ENCODE data around the gene SCARB2. TPM values are rescaled to one million over a fixed set of nuclear protein-coding genes. Genes with fewer than 3 reads are reported as not detected.

The SCARB2 gene
- total and polyA plus RNA-seq, 12 donors, result 41.5 to 179 (median 134) TPM

- Histone ChIP-seq H3K9me3 (replicated peaks in 1 of 3) (no peaks in the 10 kb centered on the region), H3K4me1 (replicated peaks in 1 of 2) (no peaks in the 10 kb centered on the region), H3K36me3 (replicated peaks in 1 of 2) (no peaks in the 10 kb centered on the region), H3K4me3 (no peak overlapping the region), H3K27ac (no peak overlapping the region), H3K27me3 (no peaks in the 10 kb centered on the region)
- no peak for DNase-seq
- intact Hi-C loops (cut with DNase I), result loop anchor here (10.0 kb wide), 2 partner anchors 72 to 118 kb away; no protein-coding TSS in a partner anchor
- 81 to 94% (median 85%) methylated on average over 1 of the region's 1 CpG for WGBS, 4 donors
- TF ChIP-seq, protein P1, sequence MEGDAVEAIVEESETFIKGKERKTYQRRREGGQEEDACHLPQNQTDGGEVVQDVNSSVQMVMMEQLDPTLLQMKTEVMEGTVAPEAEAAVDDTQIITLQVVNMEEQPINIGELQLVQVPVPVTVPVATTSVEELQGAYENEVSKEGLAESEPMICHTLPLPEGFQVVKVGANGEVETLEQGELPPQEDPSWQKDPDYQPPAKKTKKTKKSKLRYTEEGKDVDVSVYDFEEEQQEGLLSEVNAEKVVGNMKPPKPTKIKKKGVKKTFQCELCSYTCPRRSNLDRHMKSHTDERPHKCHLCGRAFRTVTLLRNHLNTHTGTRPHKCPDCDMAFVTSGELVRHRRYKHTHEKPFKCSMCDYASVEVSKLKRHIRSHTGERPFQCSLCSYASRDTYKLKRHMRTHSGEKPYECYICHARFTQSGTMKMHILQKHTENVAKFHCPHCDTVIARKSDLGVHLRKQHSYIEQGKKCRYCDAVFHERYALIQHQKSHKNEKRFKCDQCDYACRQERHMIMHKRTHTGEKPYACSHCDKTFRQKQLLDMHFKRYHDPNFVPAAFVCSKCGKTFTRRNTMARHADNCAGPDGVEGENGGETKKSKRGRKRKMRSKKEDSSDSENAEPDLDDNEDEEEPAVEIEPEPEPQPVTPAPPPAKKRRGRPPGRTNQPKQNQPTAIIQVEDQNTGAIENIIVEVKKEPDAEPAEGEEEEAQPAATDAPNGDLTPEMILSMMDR (IDR thresholded peaks at IDR 0.05), result no peak
- no peak for TF ChIP-seq POLR2A (IDR thresholded peaks at IDR 0.05)
These were observed 43.3 kb upstream of the SCARB2 start for GRCh38 chr4:76256968-76257367.

GRCh38 chr4:76256032-76256431 lies 42.4 kb upstream of the SCARB2 start:
- H3K36me3 ChIP-seq (replicated peaks in 1 of 2), result no peaks in the 10 kb centered on the region
- no peak overlapping the region for H3K4me3 ChIP-seq
- H3K27ac ChIP-seq, result no peak overlapping the region
- no peak for TF ChIP-seq POLR2A (IDR thresholded peaks at IDR 0.05)
- TF ChIP-seq, protein P1 (IDR thresholded peaks at IDR 0.05), result no peak
- H3K27me3 ChIP-seq, result no peaks in the 10 kb centered on the region
- intact Hi-C loops (cut with DNase I), result loop anchor here (10.0 kb wide), 2 partner anchors 71 to 119 kb away; no protein-coding TSS in a partner anchor
- H3K4me1 ChIP-seq (replicated peaks in 1 of 2), result peaks cover 2 to 3% of the 10 kb centered on the region in 2 donors
- DNase-seq, result no peak
- 68 to 90% (median 87%) methylated on average over 4 to 6 of the region's 6 CpGs for WGBS, 4 donors
- H3K9me3 ChIP-seq (replicated peaks in 1 of 3), result no peaks in the 10 kb centered on the region

DNA sequence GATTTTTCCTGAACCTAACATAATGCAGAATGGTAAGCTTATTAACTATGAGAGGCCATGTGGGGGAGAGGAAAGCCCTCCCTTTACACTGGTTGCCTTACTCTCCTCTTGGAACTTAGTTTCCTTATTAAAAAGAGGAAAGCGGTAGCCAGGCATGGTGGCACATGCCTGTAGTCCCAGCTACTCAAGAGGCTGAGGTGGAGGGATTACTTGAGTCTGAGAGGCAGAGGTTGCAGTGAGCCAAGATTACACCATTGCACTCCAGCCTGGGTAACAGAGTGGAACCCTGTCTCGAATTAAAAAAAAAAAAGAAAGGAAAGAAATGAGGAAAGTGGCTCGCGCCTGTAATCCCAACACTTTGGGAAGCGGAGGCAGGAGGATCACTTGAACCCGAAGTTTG lies 39.9 kb upstream of the SCARB2 start:
- no peak overlapping the region for H3K27ac ChIP-seq
- H3K4me1 ChIP-seq (replicated peaks in 1 of 2), result peaks cover 4 to 7% of the 10 kb centered on the region in 2 donors
- H3K9me3 ChIP-seq (replicated peaks in 1 of 3), result no peaks in the 10 kb centered on the region
- H3K36me3 ChIP-seq (replicated peaks in 1 of 2), result no peaks in the 10 kb centered on the region
- 73 to 85% (median 76%) methylated on average over 6 of the region's 6 CpGs for WGBS, 4 donors
- H3K4me3 ChIP-seq, result no peak overlapping the region
- no peak for DNase-seq
- no peak for TF ChIP-seq POLR2A (IDR thresholded peaks at IDR 0.05)
- TF ChIP-seq, protein P1 (IDR thresholded peaks at IDR 0.05), result no peak
- no peaks in the 10 kb centered on the region for H3K27me3 ChIP-seq
- intact Hi-C loops (cut with DNase I), result loop anchor here (10.0 kb wide), 2 partner anchors 69 to 121 kb away; no protein-coding TSS in a partner anchor

- intact Hi-C loops (cut with DNase I), result loop anchor here (10.0 kb wide), 2 partner anchors 67 to 123 kb away; no protein-coding TSS in a partner anchor
- no peaks in the 10 kb centered on the region for H3K27me3 ChIP-seq
- H3K27ac ChIP-seq, result peak overlapping the region in 1 of 5 donors; percentile 59
- no peaks in the 10 kb centered on the region for H3K36me3 ChIP-seq (replicated peaks in 1 of 2)
- TF ChIP-seq, protein P1 (IDR thresholded peaks at IDR 0.05), result no peak
- no peak for TF ChIP-seq POLR2A (IDR thresholded peaks at IDR 0.05)
- H3K4me3 ChIP-seq, result peak overlapping the region in 1 of 4 donors; percentile 64
- no peak for DNase-seq
- H3K4me1 ChIP-seq (replicated peaks in 1 of 2), result peaks cover 4 to 7% of the 10 kb centered on the region in 2 donors
- no peaks in the 10 kb centered on the region for H3K9me3 ChIP-seq (replicated peaks in 1 of 3)
- WGBS, 4 donors, result 86 to 89% (median 87%) methylated on average over 8 of the region's 8 CpGs
These were observed 38.6 kb upstream of the SCARB2 start for GRCh38 chr4:76252271-76252653.
